GM12892 (cell line): ENCODE measurements around the gene CCDC85C.

ENCODE experiments used
- POLR2A ChIP-seq: IDR thresholded peaks from 2 replicates; pipeline ENCODE4 v1.6.1; 2011; ENCODE audit warnings: low read depth, low read length, control low read depth
- POLR2AphosphoS5 ChIP-seq: IDR thresholded peaks from 2 replicates; pipeline ENCODE4 v1.6.1; 2011; ENCODE audit warnings: low read depth, low read length, control low read depth
- TAF1 ChIP-seq: IDR thresholded peaks from 2 replicates; pipeline ENCODE4 v1.6.1; 2011; ENCODE audit warnings: low read depth, mild to moderate bottlenecking, control low read depth, low read length, borderline replicate concordance

GRCh38 chr14:99548871-99549515 is 55.0 kb downstream of the CCDC85C start:
- TF ChIP-seq POLR2A (no peak), POLR2AphosphoS5 (no peak), TAF1 (no peak)
